ENCODE measurements around the gene PLA2G4F. TPM values are rescaled to one million over a fixed set of nuclear protein-coding genes. Genes with fewer than 3 reads are reported as not detected.

Gene PLA2G4F
- total RNA-seq, 3 donors from 2014 or later (not counting 1 experiment from before 2014, with no cell fraction given) = not detected

- H3K4me3 ChIP-seq (ENCODE audit: low read length) = no peak overlapping the region
- intact Hi-C loops (cut with micrococcal nuclease) = no loop called here
- ATAC-seq = no peak
- TF ChIP-seq, protein P1, sequence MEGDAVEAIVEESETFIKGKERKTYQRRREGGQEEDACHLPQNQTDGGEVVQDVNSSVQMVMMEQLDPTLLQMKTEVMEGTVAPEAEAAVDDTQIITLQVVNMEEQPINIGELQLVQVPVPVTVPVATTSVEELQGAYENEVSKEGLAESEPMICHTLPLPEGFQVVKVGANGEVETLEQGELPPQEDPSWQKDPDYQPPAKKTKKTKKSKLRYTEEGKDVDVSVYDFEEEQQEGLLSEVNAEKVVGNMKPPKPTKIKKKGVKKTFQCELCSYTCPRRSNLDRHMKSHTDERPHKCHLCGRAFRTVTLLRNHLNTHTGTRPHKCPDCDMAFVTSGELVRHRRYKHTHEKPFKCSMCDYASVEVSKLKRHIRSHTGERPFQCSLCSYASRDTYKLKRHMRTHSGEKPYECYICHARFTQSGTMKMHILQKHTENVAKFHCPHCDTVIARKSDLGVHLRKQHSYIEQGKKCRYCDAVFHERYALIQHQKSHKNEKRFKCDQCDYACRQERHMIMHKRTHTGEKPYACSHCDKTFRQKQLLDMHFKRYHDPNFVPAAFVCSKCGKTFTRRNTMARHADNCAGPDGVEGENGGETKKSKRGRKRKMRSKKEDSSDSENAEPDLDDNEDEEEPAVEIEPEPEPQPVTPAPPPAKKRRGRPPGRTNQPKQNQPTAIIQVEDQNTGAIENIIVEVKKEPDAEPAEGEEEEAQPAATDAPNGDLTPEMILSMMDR (IDR thresholded peaks at IDR 0.05) = no peak
- Mint-ChIP-seq H3K4me3 (no peak overlapping the region), H3K9me3 (no peaks in the 10 kb centered on the region), H3K4me1 (no peaks in the 10 kb centered on the region), H3K36me3 (no peaks in the 10 kb centered on the region), H3K27me3 (ENCODE audit: low read depth in 2 of 2) (peaks cover 20 to 50% of the 10 kb centered on the region in 2 donors), H3K27ac (no peak overlapping the region)
- no peaks in the 10 kb centered on the region for H3K9me3 ChIP-seq (ENCODE audit: control insufficient read depth, insufficient read depth, low read length)
- no peaks in the 10 kb centered on the region for H3K4me1 ChIP-seq (ENCODE audit: control insufficient read depth, insufficient read depth, low read length)
- H3K27ac ChIP-seq (ENCODE audit: low read length) = no peak overlapping the region
- WGBS (ENCODE audit: insufficient coverage) = 18% methylated on average over 4 of the region's 4 CpGs
- no peak for DNase-seq
- no peaks in the 10 kb centered on the region for H3K27me3 ChIP-seq (ENCODE audit: control insufficient read depth, insufficient read depth, low read length)
- H3K36me3 ChIP-seq (ENCODE audit: control insufficient read depth, insufficient read depth, low read length) = no peaks in the 10 kb centered on the region
Measured at GRCh38 chr15:42111924-42112323, 44.5 kb downstream of the PLA2G4F start.

GRCh38 chr15:42110367-42110766 is 46.1 kb downstream of the PLA2G4F start:
- Mint-ChIP-seq H3K9me3 (no peaks in the 10 kb centered on the region), H3K36me3 (no peaks in the 10 kb centered on the region), H3K4me3 (no peak overlapping the region), H3K4me1 (no peaks in the 10 kb centered on the region), H3K27me3 (ENCODE audit: low read depth in 2 of 2) (peaks cover 18 to 50% of the 10 kb centered on the region in 2 donors), H3K27ac (no peak overlapping the region)
- DNase-seq (no peak), ATAC-seq (no peak)
- Histone ChIP-seq H3K27me3 (ENCODE audit: control insufficient read depth, insufficient read depth, low read length) (no peaks in the 10 kb centered on the region), H3K4me1 (ENCODE audit: control insufficient read depth, insufficient read depth, low read length) (no peaks in the 10 kb centered on the region), H3K4me3 (ENCODE audit: low read length) (no peak overlapping the region), H3K36me3 (ENCODE audit: control insufficient read depth, insufficient read depth, low read length) (no peaks in the 10 kb centered on the region), H3K9me3 (ENCODE audit: control insufficient read depth, insufficient read depth, low read length) (no peaks in the 10 kb centered on the region), H3K27ac (ENCODE audit: low read length) (no peak overlapping the region)
- 73% methylated on average over 3 of the region's 3 CpGs for WGBS (ENCODE audit: insufficient coverage)
- TF ChIP-seq, protein P1 (IDR thresholded peaks at IDR 0.05) = no peak
- intact Hi-C loops (cut with micrococcal nuclease) = no loop called here

GRCh38 chr15:42108806-42109205 is 47.6 kb downstream of the PLA2G4F start:
- Mint-ChIP-seq H3K27ac (no peak overlapping the region), H3K36me3 (no peaks in the 10 kb centered on the region), H3K9me3 (no peaks in the 10 kb centered on the region), H3K4me1 (no peaks in the 10 kb centered on the region), H3K4me3 (no peak overlapping the region), H3K27me3 (ENCODE audit: low read depth in 2 of 2) (peaks cover 18 to 49% of the 10 kb centered on the region in 2 donors)
- ATAC-seq = no peak
- Histone ChIP-seq H3K9me3 (ENCODE audit: control insufficient read depth, insufficient read depth, low read length) (no peaks in the 10 kb centered on the region), H3K27ac (ENCODE audit: low read length) (no peak overlapping the region), H3K36me3 (ENCODE audit: control insufficient read depth, insufficient read depth, low read length) (no peaks in the 10 kb centered on the region), H3K27me3 (ENCODE audit: control insufficient read depth, insufficient read depth, low read length) (no peaks in the 10 kb centered on the region), H3K4me1 (ENCODE audit: control insufficient read depth, insufficient read depth, low read length) (no peaks in the 10 kb centered on the region), H3K4me3 (ENCODE audit: low read length) (no peak overlapping the region)
- intact Hi-C loops (cut with micrococcal nuclease) = no loop called here
- no peak for DNase-seq
- TF ChIP-seq, protein P1 (IDR thresholded peaks at IDR 0.05) = no peak
- 16% methylated on average over 3 of the region's 3 CpGs for WGBS (ENCODE audit: insufficient coverage)

GRCh38 chr15:42108189-42108588 is 48.2 kb downstream of the PLA2G4F start:
- Mint-ChIP-seq H3K9me3 (no peaks in the 10 kb centered on the region), H3K36me3 (no peaks in the 10 kb centered on the region), H3K4me3 (no peak overlapping the region), H3K27me3 (ENCODE audit: low read depth in 2 of 2) (peaks cover 18 to 43% of the 10 kb centered on the region in 2 donors), H3K4me1 (no peaks in the 10 kb centered on the region), H3K27ac (no peak overlapping the region)
- Histone ChIP-seq H3K27ac (ENCODE audit: low read length) (no peak overlapping the region), H3K9me3 (ENCODE audit: control insufficient read depth, insufficient read depth, low read length) (no peaks in the 10 kb centered on the region), H3K4me1 (ENCODE audit: control insufficient read depth, insufficient read depth, low read length) (no peaks in the 10 kb centered on the region), H3K27me3 (ENCODE audit: control insufficient read depth, insufficient read depth, low read length) (no peaks in the 10 kb centered on the region), H3K36me3 (ENCODE audit: control insufficient read depth, insufficient read depth, low read length) (no peaks in the 10 kb centered on the region), H3K4me3 (ENCODE audit: low read length) (no peak overlapping the region)
- TF ChIP-seq, protein P1 (IDR thresholded peaks at IDR 0.05) = no peak
- no peak for DNase-seq
- intact Hi-C loops (cut with micrococcal nuclease) = no loop called here
- no peak for ATAC-seq

Data from natural killer cell (primary cell).